Liver (tissue), 3 donors: Measurements from ENCODE around the gene NAP1L4.

ENCODE experiments used
- FOXA1 ChIP-seq: IDR thresholded peaks from 2 replicates; pipeline ENCODE4 v1.6.1; 2016; ENCODE audit warnings: antibody characterized with exemption
- GABPA ChIP-seq, 2 donors: IDR thresholded peaks in 1 of 2; conservative IDR thresholded peaks in 1 of 2; 2 replicates each; pipeline ENCODE4 v1.6.1; 2016; ENCODE audit warnings: antibody characterized with exemption in 2 of 2, mild to moderate bottlenecking in 1 of 2, moderate library complexity in 1 of 2
- RAD21 ChIP-seq, 2 donors: IDR thresholded peaks; 2 replicates each; pipeline ENCODE4 v1.6.1; 2016; ENCODE audit warnings: antibody characterized with exemption in 2 of 2, mild to moderate bottlenecking in 2 of 2
- RXRA ChIP-seq, 2 donors: IDR thresholded peaks; 2 replicates each; pipeline ENCODE4 v1.6.1; 2017 to 2018; ENCODE audit warnings: antibody characterized with exemption in 2 of 2, mild to moderate bottlenecking in 1 of 2
- TAF1 ChIP-seq: conservative IDR thresholded peaks from 2 replicates; pipeline ENCODE4 v1.6.1; 2016; ENCODE audit warnings: antibody characterized with exemption, mild to moderate bottlenecking
- YY1 ChIP-seq: IDR thresholded peaks from 2 replicates; pipeline ENCODE4 v1.6.1; 2016; ENCODE audit warnings: antibody characterized with exemption, mild to moderate bottlenecking
- TF ChIP-seq, protein P1 (sequence below): IDR thresholded peaks from 2 replicates; pipeline ENCODE4 v1.6.1; 2016; ENCODE audit warnings: antibody characterized with exemption
- TF ChIP-seq, protein P2 (sequence below): fragments of 150-350 bp; IDR thresholded peaks from 2 replicates; pipeline ENCODE4 v1.5.1; 2017; ENCODE audit warnings: improper control_type of control experiment, low read depth, low read length; ENCODE audit not compliant: missing input control
- TF ChIP-seq, protein P3 (sequence below): IDR thresholded peaks from 2 replicates; pipeline ENCODE4 v1.6.1; 2016; ENCODE audit warnings: antibody characterized with exemption, mild to moderate bottlenecking
- TF ChIP-seq, protein P4 (sequence below): IDR thresholded peaks from 2 replicates; pipeline ENCODE4 v1.6.1; 2016; ENCODE audit warnings: antibody characterized with exemption
- TF ChIP-seq, protein P5 (sequence below): IDR thresholded peaks from 2 replicates; pipeline ENCODE4 v1.6.1; 2016; ENCODE audit warnings: antibody characterized with exemption
- donor health status: healthy.
- donor health status: healthy.

DNA sequence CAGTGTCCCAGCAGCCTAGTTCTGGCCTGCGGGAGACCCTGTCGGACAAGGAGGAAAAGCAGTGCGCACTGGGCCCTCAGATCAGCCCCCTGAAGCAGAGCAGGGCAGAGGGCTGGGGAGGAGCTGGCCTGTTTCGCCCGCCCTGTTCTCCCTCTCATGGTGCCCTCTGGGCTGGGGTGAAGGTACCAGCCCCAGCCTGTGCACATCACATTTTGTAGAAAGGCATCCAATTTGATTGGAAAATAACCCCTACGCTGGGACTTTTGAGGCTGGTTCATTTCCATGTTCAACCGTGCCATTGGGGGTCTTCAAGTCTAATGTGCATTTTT lies 832 bp upstream of the NAP1L4 start:
- TF ChIP-seq, protein P1, sequence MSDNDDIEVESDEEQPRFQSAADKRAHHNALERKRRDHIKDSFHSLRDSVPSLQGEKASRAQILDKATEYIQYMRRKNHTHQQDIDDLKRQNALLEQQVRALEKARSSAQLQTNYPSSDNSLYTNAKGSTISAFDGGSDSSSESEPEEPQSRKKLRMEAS: no peak
- TF ChIP-seq TAF1: no peak
- no peak for TF ChIP-seq GABPA (IDR thresholded peaks at IDR 0.05 in 1 of 2, conservative IDR thresholded peaks at IDR 0.05 in 1 of 2)
- TF ChIP-seq, protein P2, sequence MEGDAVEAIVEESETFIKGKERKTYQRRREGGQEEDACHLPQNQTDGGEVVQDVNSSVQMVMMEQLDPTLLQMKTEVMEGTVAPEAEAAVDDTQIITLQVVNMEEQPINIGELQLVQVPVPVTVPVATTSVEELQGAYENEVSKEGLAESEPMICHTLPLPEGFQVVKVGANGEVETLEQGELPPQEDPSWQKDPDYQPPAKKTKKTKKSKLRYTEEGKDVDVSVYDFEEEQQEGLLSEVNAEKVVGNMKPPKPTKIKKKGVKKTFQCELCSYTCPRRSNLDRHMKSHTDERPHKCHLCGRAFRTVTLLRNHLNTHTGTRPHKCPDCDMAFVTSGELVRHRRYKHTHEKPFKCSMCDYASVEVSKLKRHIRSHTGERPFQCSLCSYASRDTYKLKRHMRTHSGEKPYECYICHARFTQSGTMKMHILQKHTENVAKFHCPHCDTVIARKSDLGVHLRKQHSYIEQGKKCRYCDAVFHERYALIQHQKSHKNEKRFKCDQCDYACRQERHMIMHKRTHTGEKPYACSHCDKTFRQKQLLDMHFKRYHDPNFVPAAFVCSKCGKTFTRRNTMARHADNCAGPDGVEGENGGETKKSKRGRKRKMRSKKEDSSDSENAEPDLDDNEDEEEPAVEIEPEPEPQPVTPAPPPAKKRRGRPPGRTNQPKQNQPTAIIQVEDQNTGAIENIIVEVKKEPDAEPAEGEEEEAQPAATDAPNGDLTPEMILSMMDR: no peak
- TF ChIP-seq, protein P3, sequence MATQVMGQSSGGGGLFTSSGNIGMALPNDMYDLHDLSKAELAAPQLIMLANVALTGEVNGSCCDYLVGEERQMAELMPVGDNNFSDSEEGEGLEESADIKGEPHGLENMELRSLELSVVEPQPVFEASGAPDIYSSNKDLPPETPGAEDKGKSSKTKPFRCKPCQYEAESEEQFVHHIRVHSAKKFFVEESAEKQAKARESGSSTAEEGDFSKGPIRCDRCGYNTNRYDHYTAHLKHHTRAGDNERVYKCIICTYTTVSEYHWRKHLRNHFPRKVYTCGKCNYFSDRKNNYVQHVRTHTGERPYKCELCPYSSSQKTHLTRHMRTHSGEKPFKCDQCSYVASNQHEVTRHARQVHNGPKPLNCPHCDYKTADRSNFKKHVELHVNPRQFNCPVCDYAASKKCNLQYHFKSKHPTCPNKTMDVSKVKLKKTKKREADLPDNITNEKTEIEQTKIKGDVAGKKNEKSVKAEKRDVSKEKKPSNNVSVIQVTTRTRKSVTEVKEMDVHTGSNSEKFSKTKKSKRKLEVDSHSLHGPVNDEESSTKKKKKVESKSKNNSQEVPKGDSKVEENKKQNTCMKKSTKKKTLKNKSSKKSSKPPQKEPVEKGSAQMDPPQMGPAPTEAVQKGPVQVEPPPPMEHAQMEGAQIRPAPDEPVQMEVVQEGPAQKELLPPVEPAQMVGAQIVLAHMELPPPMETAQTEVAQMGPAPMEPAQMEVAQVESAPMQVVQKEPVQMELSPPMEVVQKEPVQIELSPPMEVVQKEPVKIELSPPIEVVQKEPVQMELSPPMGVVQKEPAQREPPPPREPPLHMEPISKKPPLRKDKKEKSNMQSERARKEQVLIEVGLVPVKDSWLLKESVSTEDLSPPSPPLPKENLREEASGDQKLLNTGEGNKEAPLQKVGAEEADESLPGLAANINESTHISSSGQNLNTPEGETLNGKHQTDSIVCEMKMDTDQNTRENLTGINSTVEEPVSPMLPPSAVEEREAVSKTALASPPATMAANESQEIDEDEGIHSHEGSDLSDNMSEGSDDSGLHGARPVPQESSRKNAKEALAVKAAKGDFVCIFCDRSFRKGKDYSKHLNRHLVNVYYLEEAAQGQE: no peak
- no peak for TF ChIP-seq RAD21 (IDR thresholded peaks at IDR 0.05)
- TF ChIP-seq, protein P4, sequence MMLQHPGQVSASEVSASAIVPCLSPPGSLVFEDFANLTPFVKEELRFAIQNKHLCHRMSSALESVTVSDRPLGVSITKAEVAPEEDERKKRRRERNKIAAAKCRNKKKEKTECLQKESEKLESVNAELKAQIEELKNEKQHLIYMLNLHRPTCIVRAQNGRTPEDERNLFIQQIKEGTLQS: no peak
- no peak for TF ChIP-seq RXRA (IDR thresholded peaks at IDR 0.05)
- no peak for TF ChIP-seq YY1
- TF ChIP-seq, protein P5, sequence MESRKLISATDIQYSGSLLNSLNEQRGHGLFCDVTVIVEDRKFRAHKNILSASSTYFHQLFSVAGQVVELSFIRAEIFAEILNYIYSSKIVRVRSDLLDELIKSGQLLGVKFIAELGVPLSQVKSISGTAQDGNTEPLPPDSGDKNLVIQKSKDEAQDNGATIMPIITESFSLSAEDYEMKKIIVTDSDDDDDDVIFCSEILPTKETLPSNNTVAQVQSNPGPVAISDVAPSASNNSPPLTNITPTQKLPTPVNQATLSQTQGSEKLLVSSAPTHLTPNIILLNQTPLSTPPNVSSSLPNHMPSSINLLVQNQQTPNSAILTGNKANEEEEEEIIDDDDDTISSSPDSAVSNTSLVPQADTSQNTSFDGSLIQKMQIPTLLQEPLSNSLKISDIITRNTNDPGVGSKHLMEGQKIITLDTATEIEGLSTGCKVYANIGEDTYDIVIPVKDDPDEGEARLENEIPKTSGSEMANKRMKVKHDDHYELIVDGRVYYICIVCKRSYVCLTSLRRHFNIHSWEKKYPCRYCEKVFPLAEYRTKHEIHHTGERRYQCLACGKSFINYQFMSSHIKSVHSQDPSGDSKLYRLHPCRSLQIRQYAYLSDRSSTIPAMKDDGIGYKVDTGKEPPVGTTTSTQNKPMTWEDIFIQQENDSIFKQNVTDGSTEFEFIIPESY: no peak
- TF ChIP-seq FOXA1: no peak
